Aorta (tissue), 5 donors: ENCODE measurements around the gene TICAM1. TPM values are rescaled to one million over a fixed set of nuclear protein-coding genes. Genes with fewer than 3 reads are reported as not detected.

Source experiments
- ATAC-seq: fragments of 200-7000 bp; cut with Tn5 transposase; one replicate; pipeline ENCODE4 v1.9.1; 2022; ENCODE audit warnings: moderate library complexity; ENCODE audit not compliant: low FRiP score
- DNase-seq, 2 donors: peaks; one replicate each; pipeline ENCODE4 v3.0.0-alpha.2; 2020
- H3K27ac ChIP-seq, 2 donors: one replicate each; pipeline ENCODE4 v1.5.1; 2013; ENCODE audit warnings: low read length in 2 of 2, mild to moderate bottlenecking in 2 of 2, moderate library complexity in 2 of 2, control low read depth in 1 of 2, inconsistent platforms in 1 of 2, low read depth in 1 of 2
- H3K27me3 ChIP-seq, 2 donors: one replicate each; pipeline ENCODE4 v1.6.1; 2013; ENCODE audit warnings: control low read depth in 1 of 2, low read length in 1 of 2, mild to moderate bottlenecking in 1 of 2, moderate library complexity in 1 of 2; ENCODE audit not compliant: insufficient read depth in 2 of 2, control insufficient read depth in 1 of 2
- H3K36me3 ChIP-seq, 2 donors: one replicate each; pipeline ENCODE4 v1.6.1; 2013; ENCODE audit warnings: control low read depth in 1 of 2, low read length in 1 of 2, mild to moderate bottlenecking in 1 of 2; ENCODE audit not compliant: insufficient read depth in 2 of 2, control insufficient read depth in 1 of 2
- H3K4me1 ChIP-seq, 2 donors: one replicate each; pipeline ENCODE4 v1.6.1; 2013; ENCODE audit warnings: low read length in 2 of 2, control low read depth in 1 of 2, mild to moderate bottlenecking in 1 of 2, moderate library complexity in 1 of 2; ENCODE audit not compliant: insufficient read depth in 2 of 2, control insufficient read depth in 1 of 2
- H3K4me3 ChIP-seq, 2 donors: one replicate each; pipeline ENCODE4 v1.5.1; 2013; ENCODE audit warnings: low read length in 2 of 2, control low read depth in 1 of 2, mild to moderate bottlenecking in 1 of 2
- H3K9me3 ChIP-seq: one replicate; pipeline ENCODE4 v1.6.1; 2013; ENCODE audit warnings: mild to moderate bottlenecking, low read length; ENCODE audit not compliant: control insufficient read depth
- WGBS, 2 donors: extraction: QIAGEN DNeasy Blood & Tissue Kit; methylation state at CpG; one replicate each; pipeline ENCODE4 v1.1.7; 2013; 5-methylcytosine and 5-hydroxymethylcytosine counted together
- intact Hi-C, 2 donors: fragments of 100-400 bp; cut with DNase I; formaldehyde crosslinking; loops; one replicate each; pipeline versions ENCODE4 v1.14.2 to v1.15.0; 2022
- long read RNA-seq, 2 donors: library from polyadenylated mRNA; unstranded; transcript quantifications; one replicate each; pipeline ENCODE4 v2.0.0, GENCODE V29; 2020 to 2021
- polyA plus RNA-seq, 2 donors: library from polyadenylated mRNA; stranded (reverse); fragments of 200-250 nt; gene quantifications; one replicate each; pipeline ENCODE4 v1.2.3, GENCODE V29; 2013
- total RNA-seq, 2 donors: library from RNA; stranded (reverse); fragmentation: NEBNext Ultra II Directional; extraction: Animal tissue kit (Norgen Biotek cat#: 25700); gene quantifications; one replicate each; pipeline ENCODE4 v1.2.1, GENCODE V29; 2021
- donor health status: healthy with polysubstance abuse.
- donor health status: Bipolar disorder and iron deficiency.
- donor health status: DM: no; HTN: no; CAD: no.
- donor health status: DM: no; HTN: no; CAD: no.
- donor health status: DM: yes; HTN: yes; CAD: no.

TICAM1 gene
- total RNA-seq (10 to 100 TPM; 14.0 to 18.5 TPM), polyA plus RNA-seq (1 to 10 TPM; 6.9 to 7.7 TPM)
- long read RNA-seq, donor 1, partial matches to known transcripts, result 0 of 6 reads
- long read RNA-seq, donor 1, other reads (novel, unspliced or antisense), result 6 of 6 reads
- long read RNA-seq, donor 2, partial matches to known transcripts, result 0 of 8 reads
- long read RNA-seq, donor 2, other reads (novel, unspliced or antisense), result 8 of 8 reads

DNA sequence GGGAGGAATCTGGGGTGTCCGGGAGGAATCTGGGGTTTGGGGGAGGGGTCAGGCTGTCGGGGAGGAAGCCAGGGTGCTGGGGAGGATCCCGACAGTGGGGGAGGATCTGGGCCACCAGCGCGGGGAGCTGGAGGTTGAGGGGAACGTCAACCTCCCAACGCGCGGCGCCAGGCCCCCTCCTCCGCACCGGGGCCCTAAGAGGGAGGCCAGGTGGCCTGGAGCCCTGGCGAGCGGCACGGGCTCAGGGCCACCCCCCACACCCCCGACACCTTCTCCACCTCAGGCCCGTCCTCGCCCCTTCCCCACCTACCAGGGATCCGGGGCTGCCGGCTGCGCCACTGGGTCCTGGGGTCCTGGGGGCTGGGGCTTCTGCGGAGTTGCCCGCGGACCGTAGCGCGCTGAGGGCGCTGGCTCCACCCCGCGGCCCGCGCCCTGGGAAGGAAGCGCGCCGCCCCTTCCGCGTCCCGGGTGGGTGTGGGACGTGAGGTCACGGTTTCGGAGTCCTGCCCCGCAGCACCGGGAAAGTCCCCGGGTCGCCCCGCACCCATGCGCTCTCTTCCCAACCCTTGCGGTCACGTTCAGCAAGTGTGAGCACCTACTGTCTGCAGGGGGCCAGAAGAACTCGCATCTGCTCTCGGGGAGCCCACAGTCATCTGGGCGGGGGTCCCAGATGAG lies at the start of gene TICAM1:
Gene TICAM1, minus strand, starts transcription at position 409 of the 675 bp plus-strand sequence. CDS start 13,335 bp downstream, outside the sequence.
- Histone ChIP-seq H3K4me1 (no peaks in the 10 kb centered on the region), H3K36me3 (no peaks in the 10 kb centered on the region), H3K27me3 (no peaks in the 10 kb centered on the region), H3K4me3 (peak within 1 kb of the TSS; percentile 54 to 89), H3K27ac (peak within 1 kb of the TSS; percentile 48 to 80), H3K9me3 (no peaks in the 10 kb centered on the region)
- intact Hi-C loops, result loop anchor here in 1 of 2 donors (2.0 kb wide), 1 partner anchor 19 kb away; no protein-coding TSS in a partner anchor
- DNase-seq (peak; percentile 89 to 93), ATAC-seq (peak; percentile 94)
- 0 to 1% methylated on average over 28 to 52 of the region's 52 CpGs for WGBS, 2 donors

DNA sequence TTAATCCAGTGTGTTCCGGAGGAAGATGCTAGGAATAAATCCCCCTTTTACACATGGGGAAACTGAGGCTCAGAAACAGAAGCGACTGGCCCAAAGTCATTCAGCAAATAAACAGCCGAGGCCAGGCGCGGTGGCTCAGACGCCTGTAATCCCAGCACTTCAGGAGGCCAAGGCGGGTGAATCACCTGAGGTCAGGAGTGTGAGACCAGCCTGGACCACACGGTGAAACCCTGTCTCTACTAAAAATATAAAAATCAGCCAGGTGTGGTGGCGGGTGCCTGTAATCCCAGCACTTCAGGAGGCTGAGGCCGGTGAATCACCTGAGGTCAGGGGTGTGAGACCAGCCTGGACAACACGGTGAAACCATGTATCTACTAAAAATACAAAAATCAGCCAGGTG lies 47.5 kb upstream of the TICAM1 start:
- intact Hi-C loops, result no loop called here
- Histone ChIP-seq H3K4me3 (no peak overlapping the region), H3K27ac (no peak overlapping the region), H3K36me3 (no peaks in the 10 kb centered on the region), H3K27me3 (no peaks in the 10 kb centered on the region), H3K9me3 (no peaks in the 10 kb centered on the region), H3K4me1 (no peaks in the 10 kb centered on the region)
- WGBS, 2 donors, result 97 to 98% methylated on average over 11 of the region's 11 CpGs
- ATAC-seq, result no peak
- no peak for DNase-seq

DNA sequence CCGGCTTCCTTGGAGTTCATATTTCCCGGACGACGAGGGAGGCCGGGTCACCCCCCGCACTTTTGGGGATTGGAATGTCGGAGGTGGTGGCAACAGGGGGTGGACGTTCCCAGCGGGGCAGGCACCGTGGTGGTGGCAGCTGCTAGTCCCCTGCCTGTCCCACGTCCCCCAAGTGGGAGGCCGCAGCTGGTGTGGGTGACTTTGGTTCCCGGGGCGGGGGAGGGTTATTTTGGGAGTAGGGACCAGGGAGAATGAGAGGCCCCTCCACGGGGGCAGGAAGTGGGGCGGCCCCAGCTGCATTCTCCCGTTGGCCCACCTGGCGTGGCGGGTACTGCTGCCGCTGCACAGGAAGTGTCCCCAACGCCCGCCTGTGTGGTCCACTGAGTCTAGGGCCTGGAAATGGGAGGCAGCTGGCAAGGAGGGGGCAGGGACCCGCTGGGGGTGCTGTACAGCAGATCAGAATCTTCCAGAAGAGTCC lies 47.0 kb upstream of the TICAM1 start:
- Histone ChIP-seq H3K4me1 (no peaks in the 10 kb centered on the region), H3K36me3 (no peaks in the 10 kb centered on the region), H3K27ac (peak overlapping the region in 1 of 2 donors; percentile 66), H3K27me3 (no peaks in the 10 kb centered on the region), H3K9me3 (no peaks in the 10 kb centered on the region), H3K4me3 (no peak overlapping the region)
- ATAC-seq (peak; percentile 29), DNase-seq (peak in 1 of 2 donors; percentile 53)
- WGBS, 2 donors, result 24 to 27% methylated on average over 23 of the region's 23 CpGs
- intact Hi-C loops, result no loop called here

DNA sequence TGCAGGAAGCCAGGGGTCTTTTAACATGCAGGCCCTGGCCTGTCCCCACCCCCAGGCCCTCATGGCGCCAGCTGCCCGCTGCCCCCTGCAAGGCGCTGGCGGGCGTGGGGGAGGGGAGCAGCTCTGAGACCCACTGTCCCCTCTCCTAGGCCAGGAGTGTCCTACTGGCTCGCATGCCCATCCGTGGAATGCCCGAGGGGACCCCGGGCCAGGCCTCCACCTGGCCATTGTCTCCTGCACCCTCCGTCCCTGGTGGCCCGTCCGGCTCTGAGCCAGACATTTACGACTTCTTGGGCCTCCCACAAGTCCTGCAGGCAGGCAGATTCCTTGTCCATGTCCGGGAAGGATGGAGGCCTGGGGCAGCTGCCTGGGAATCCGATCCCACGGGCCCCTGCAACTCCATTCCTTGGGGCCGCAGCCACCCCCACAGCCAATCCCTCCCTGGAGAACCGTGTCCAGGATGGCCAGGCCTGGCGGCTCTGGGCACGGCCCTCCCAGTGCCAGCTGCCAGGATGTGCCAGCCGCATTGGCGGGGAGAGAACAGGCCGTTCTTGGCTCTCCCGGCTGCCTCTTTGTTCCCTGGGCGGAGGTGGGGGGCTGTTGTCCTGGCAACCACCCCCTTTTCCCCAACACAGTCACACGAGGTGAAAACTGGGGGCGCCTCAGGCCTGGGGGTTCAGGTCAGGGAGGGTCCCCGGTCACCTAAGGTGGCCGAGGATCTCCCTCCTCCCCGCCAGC lies 46.4 kb upstream of the TICAM1 start:
- WGBS, 2 donors, result 10 to 17% methylated on average over 28 to 30 of the region's 30 CpGs
- no peak overlapping the region for H3K4me3 ChIP-seq
- H3K4me1 ChIP-seq, result no peaks in the 10 kb centered on the region
- no peaks in the 10 kb centered on the region for H3K9me3 ChIP-seq
- H3K27me3 ChIP-seq, result no peaks in the 10 kb centered on the region
- H3K36me3 ChIP-seq, result no peaks in the 10 kb centered on the region
- DNase-seq (peak; percentile 66 to 84), ATAC-seq (peak; percentile 86)
- intact Hi-C loops, result no loop called here
- H3K27ac ChIP-seq, result peak overlapping the region in 1 of 2 donors; percentile 66

DNA sequence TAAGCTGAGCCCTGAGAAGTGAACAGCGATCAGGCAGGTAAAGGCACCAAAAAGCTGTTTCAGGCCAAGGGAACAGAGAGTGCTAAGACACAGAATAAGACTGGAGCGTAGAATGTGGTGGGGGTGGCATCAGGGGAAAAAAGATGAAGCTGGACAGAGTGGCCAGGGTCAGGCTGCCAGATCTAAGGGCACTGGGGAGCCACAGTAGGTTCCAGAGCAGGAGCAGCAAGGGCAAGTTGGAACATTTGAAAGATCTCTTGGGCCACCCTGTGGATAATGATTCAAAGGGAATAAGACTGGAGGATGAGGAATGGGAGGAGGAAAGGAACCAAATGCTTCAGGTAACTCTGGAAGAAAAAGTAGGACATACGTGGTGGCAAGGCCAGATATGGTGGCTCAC lies 42.4 kb upstream of the TICAM1 start:
- ATAC-seq (no peak), DNase-seq (no peak)
- intact Hi-C loops, result loop anchor here (2.0 kb wide), 1 partner anchor 37 kb away; no protein-coding TSS in a partner anchor
- no peaks in the 10 kb centered on the region for H3K36me3 ChIP-seq
- 87 to 91% methylated on average over 3 of the region's 3 CpGs for WGBS, 2 donors
- no peak overlapping the region for H3K27ac ChIP-seq
- H3K4me3 ChIP-seq, result no peak overlapping the region
- H3K4me1 ChIP-seq, result no peaks in the 10 kb centered on the region
- H3K9me3 ChIP-seq, result no peaks in the 10 kb centered on the region
- no peaks in the 10 kb centered on the region for H3K27me3 ChIP-seq

DNA sequence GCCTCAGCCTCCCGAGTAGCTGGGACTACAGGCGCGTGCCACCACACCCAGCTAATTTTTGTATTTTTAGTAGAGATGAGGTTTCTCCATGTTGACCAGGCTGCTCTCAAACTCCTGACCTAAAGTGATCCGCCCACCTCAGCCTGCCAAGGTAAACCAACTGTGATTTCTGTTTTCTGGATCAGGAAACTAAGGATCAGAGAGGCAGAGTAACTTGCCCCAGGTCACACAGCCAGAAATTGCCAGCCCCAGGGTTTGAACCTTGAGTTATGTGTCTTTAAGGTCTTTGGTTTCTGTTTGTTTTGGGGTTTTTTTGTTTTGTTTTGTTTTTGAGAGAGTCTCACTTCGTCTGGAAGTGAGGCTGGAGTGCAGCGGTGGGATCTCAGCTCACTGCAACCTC lies 40.2 kb upstream of the TICAM1 start:
- H3K4me3 ChIP-seq, result no peak overlapping the region
- intact Hi-C loops, result loop anchor here (1.0 to 2.0 kb wide), 4 partner anchors 39 to 160 kb away; partner anchors contain the start of gene KDM4B (in 1 of the 2)
- H3K4me1 ChIP-seq, result no peaks in the 10 kb centered on the region
- no peak overlapping the region for H3K27ac ChIP-seq
- no peaks in the 10 kb centered on the region for H3K27me3 ChIP-seq
- H3K9me3 ChIP-seq, result no peaks in the 10 kb centered on the region
- 71 to 74% methylated on average over 6 of the region's 6 CpGs for WGBS, 2 donors
- H3K36me3 ChIP-seq, result no peaks in the 10 kb centered on the region
- ATAC-seq (no peak), DNase-seq (no peak)

DNA sequence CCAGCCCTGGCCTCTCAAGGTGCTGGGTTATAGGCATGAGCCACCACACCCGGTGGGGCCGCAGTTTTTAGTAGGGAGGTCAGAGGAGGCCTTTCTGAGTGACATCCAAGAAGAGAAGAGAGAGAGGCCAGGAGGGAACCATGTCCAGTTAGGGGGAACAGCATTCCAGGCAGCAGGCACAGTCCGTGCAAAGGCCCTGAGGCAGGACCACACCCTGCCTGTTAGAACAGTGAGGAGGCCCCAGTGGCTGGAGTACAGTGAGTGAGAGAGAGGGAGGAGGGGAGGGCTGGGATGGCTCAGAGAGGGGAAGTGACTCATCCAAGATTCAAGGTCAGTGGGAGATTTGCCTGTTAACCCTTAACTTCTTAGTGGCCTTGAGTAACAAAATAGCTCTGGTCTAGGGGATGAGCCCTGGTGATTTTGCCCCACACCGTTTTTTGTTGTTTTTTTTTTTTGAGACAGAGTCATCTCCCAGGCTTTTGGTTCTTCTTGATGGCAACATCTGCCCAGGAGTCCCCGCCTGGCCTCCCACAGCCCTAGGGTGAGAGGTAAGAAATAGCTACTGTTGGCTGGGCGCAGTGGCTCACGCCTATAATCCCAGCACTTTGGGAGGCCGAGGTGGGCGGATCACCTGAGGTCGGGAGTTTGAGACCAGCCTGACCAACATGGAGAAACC lies 38.7 kb upstream of the TICAM1 start:
- no peak overlapping the region for H3K27ac ChIP-seq
- H3K9me3 ChIP-seq, result no peaks in the 10 kb centered on the region
- no peaks in the 10 kb centered on the region for H3K4me1 ChIP-seq
- no peak for ATAC-seq
- no peaks in the 10 kb centered on the region for H3K36me3 ChIP-seq
- intact Hi-C loops, result loop anchor here (2.0 kb wide), 2 partner anchors 99 to 161 kb away; partner anchors contain the start of gene KDM4B (in 1 of the 2)
- peak; percentile 77 to 87 for DNase-seq
- WGBS, 2 donors, result 81 to 84% methylated on average over 10 of the region's 10 CpGs
- no peaks in the 10 kb centered on the region for H3K27me3 ChIP-seq
- H3K4me3 ChIP-seq, result no peak overlapping the region

DNA sequence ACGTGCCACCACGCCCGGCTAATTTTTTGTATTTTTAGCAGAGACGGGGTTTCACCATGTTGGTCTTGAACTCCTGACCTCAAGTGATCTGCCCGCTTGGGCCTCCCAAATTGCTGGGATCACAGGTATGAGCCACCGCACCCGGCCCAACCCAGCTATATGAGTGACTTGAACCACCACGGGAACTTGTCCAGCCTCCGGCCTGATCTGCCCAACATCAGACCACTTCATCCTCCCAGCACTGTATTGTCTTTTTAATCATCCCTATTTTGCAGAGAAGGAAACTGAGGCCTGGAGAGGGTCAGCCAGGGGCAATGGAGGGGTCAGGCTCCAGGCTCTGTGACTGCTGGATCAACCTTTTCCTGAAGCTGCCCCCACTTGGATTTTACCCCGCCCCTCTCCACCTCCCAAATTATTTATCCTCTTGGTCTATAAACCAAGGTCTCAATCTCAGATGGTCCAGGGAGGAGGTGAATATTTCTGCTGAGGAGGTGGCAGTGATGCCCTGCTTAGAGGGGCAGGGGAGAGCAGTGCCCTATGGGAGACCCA lies 36.8 kb upstream of the TICAM1 start:
- ATAC-seq (no peak), DNase-seq (no peak)
- Histone ChIP-seq H3K36me3 (no peaks in the 10 kb centered on the region), H3K4me1 (no peaks in the 10 kb centered on the region), H3K9me3 (no peaks in the 10 kb centered on the region), H3K27me3 (no peaks in the 10 kb centered on the region), H3K4me3 (no peak overlapping the region), H3K27ac (no peak overlapping the region)
- intact Hi-C loops, result no loop called here
- 67 to 77% methylated on average over 10 of the region's 10 CpGs for WGBS, 2 donors
